Measurements from ENCODE around the gene CNST.

GRCh38 chr1:246609632-246610031, 43.4 kb downstream of the CNST start:
- no peak for TF ChIP-seq CTCF (IDR thresholded peaks at IDR 0.05)
- TF ChIP-seq EZH2 (IDR thresholded peaks at IDR 0.05): no peak

Data from neural progenitor cell (in vitro differentiated cells).